C4-2B (cell line): ENCODE results near the gene GALNT10.

Source experiments
- H3K27ac ChIP-seq: fragments of 450-650 bp; 2 replicates; pipeline ENCODE4 v1.5.1; 2017
- ZFX ChIP-seq: fragments of 450-650 bp; IDR thresholded peaks from 2 replicates; pipeline ENCODE4 v1.6.1; 2017
- TF ChIP-seq, protein P1 (sequence below): fragments of 450-650 bp; conservative IDR thresholded peaks from 2 replicates; pipeline ENCODE4 v1.5.1; 2017; ENCODE audit warnings: mild to moderate bottlenecking

GALNT10 gene

GRCh38 chr5:154316223-154316935, 125.8 kb downstream of the GALNT10 start:
- TF ChIP-seq ZFX = no peak
- TF ChIP-seq, protein P1, sequence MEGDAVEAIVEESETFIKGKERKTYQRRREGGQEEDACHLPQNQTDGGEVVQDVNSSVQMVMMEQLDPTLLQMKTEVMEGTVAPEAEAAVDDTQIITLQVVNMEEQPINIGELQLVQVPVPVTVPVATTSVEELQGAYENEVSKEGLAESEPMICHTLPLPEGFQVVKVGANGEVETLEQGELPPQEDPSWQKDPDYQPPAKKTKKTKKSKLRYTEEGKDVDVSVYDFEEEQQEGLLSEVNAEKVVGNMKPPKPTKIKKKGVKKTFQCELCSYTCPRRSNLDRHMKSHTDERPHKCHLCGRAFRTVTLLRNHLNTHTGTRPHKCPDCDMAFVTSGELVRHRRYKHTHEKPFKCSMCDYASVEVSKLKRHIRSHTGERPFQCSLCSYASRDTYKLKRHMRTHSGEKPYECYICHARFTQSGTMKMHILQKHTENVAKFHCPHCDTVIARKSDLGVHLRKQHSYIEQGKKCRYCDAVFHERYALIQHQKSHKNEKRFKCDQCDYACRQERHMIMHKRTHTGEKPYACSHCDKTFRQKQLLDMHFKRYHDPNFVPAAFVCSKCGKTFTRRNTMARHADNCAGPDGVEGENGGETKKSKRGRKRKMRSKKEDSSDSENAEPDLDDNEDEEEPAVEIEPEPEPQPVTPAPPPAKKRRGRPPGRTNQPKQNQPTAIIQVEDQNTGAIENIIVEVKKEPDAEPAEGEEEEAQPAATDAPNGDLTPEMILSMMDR = no peak
- no peak overlapping the region for H3K27ac ChIP-seq

DNA sequence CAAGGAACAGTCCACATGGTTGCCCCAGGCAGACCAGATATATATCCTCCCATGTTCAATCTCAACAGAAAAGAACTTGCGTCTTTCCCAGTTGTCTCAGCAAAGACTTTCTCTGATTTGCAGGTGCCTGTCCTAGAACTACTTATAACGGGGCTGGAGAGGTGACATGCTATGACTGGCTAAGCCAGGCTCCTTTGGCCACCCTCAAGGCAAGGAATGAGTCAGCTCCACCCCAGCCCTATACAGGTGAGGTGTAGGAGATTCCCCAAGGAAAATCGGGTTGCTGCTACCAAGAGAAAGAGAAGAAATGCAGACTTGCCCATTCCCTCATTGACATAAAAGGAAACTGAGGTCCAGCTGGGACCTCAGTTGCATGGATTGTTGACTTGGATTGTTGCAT, 127.4 kb downstream of the GALNT10 start:
- no peak overlapping the region for H3K27ac ChIP-seq
- no peak for TF ChIP-seq ZFX
- TF ChIP-seq, protein P1 = no peak

DNA sequence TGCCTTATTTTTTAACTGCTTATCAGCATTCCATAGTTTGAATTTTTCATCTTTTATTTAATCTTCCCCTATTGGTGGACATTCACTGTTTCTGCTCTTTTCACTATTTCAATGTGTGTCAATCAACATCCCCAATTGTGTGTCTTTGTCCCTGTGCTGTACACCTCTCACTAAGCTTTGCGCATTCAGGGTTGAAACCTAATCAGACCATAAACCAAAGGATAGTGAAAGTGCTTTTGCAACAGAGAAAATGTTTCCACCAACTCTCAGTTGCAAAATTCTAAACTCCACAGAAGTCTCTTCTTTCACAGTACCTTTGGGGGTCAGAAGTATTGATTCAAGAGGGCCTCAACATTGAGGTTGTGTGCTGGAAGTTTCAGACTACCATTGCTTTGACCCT, 128.2 kb downstream of the GALNT10 start:
- TF ChIP-seq, protein P1 = no peak
- no peak overlapping the region for H3K27ac ChIP-seq

DNA sequence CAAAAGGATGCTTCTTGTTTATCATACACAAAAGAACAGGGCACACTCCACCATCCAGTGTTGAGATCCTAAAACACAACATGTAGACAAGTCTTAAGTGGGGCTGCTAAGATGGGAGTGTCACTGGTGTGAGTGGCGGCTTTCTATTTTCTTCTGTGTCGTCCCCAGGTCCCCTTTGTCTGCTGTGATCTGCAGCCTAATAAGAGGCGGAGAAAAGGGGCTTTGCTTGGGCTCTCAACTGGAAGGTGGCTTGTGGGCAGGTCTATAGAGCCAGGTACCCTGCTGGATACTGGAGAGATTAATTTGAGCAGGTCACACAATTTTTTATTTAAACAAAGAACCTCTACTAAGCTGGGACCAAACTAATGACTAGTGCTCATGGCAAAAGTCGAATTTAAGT, 129.2 kb downstream of the GALNT10 start:
- TF ChIP-seq, protein P1 = no peak
- TF ChIP-seq ZFX = no peak
- no peak overlapping the region for H3K27ac ChIP-seq

- TF ChIP-seq ZFX = no peak
- TF ChIP-seq, protein P1 = no peak
- H3K27ac ChIP-seq = no peak overlapping the region
These were observed 129.9 kb downstream of the GALNT10 start for GRCh38 chr5:154320224-154321089.

- TF ChIP-seq, protein P1 = no peak
- TF ChIP-seq ZFX = no peak
- no peak overlapping the region for H3K27ac ChIP-seq
These were observed 131.0 kb downstream of the GALNT10 start for GRCh38 chr5:154321546-154321945.

DNA sequence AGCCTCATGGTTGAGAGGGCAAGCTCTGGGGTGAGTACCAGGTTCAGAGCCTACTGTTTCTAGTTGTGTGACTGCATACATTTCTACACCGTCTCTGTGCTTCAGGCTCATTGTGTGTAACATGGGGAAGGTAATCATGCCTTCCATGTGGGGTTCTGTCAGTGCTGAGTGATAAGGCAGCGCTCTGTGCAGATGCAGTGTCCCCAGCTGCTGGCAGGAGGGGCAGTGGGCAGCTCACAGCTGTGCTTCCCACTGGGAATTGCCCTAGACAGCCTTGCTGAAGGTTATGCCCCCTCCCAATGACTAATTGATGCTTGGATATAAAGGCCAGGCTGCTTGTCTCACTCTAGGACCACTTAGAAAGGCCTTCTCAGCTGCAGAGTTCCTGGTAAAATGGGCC, 133.5 kb downstream of the GALNT10 start:
- TF ChIP-seq ZFX = no peak
- TF ChIP-seq, protein P1 = no peak
- H3K27ac ChIP-seq = no peak overlapping the region
